Measurements from ENCODE around the gene KIAA1614.

DNA sequence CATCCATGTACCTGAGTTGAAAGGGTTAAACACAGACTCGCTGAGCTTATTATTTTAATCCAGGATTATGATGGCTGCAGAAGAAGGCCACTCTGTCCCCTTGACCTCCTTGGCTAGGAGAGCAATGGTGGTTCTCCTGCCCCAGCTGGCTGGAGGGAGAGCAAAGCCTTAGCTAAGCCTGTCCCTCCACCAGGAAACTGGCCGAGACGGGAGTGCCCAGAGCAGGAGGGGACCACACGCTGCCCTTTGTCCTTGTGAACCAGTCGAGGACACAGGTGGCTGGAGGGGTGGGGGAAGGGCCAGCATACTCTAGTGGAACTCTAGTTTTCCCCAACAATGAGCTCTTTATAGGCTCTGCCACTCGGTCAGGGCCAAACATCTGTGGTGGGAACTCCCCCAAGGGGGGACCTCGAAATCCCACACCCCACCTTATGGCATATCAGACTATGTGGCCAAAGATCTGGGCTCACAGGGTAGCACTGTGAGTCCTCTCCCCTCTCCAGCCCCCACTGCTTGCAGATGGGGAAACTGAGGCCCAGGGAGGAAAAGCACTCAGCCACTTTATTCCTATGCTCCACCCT is 12.9 kb downstream of the KIAA1614 start:
- no peak for TF ChIP-seq POLR2A (IDR thresholded peaks at IDR 0.05)
- TF ChIP-seq POLR2AphosphoS5 (IDR thresholded peaks at IDR 0.05; ENCODE audit: insufficient read depth in 1 of 2, low read depth in 1 of 2): no peak

Data from vagina (tissue), 2 donors.